Measurements from ENCODE around the gene UBA5.

The UBA5 gene

GRCh38 chr3:132615881-132616280 lies 44.2 kb upstream of the UBA5 start:
- no peaks in the 10 kb centered on the region for H3K4me1 ChIP-seq (ENCODE audit: control insufficient read depth, insufficient read depth, low read length)
- CTCF ChIA-PET: no interaction called here
- H3K9me3 ChIP-seq (ENCODE audit: control insufficient read depth, insufficient read depth, low read depth, low read length): no peaks in the 10 kb centered on the region
- H3K36me3 ChIP-seq (ENCODE audit: control insufficient read depth in 2 of 2, insufficient read depth in 1 of 2, low read length in 2 of 2): peaks cover 0 to 23% of the 10 kb centered on the region in 2 experiments; a peak in 1 of 3 replicates
- H3K27ac ChIP-seq (ENCODE audit: extremely low read depth, low read depth, low read length): no peak overlapping the region
- no peak overlapping the region for H3K4me3 ChIP-seq (ENCODE audit: low read depth, low read length)
- POLR2A ChIA-PET: no interaction called here
- TF ChIP-seq ZNF623 (tag by site-specific recombination; IDR thresholded peaks at IDR 0.05) (no peak), ZNF701 (tag by site-specific recombination; IDR thresholded peaks at IDR 0.05) (no peak), ZNF433 (tag by site-specific recombination; IDR thresholded peaks at IDR 0.05; ENCODE audit: low read depth) (no peak), ZNF202 (tag by site-specific recombination; IDR thresholded peaks at IDR 0.05; ENCODE audit: borderline replicate concordance) (no peak), ZNF830 (tag by site-specific recombination; IDR thresholded peaks at IDR 0.05; ENCODE audit: low read depth) (no peak), TCF7L2 (IDR thresholded peaks at IDR 0.05; ENCODE audit: borderline replicate concordance, low read depth, low read length) (no peak), ZNF146 (tag by site-specific recombination; IDR thresholded peaks at IDR 0.05) (no peak), KLF16 (tag by site-specific recombination; IDR thresholded peaks at IDR 0.05) (no peak), ZNF544 (tag by site-specific recombination; IDR thresholded peaks at IDR 0.05) (no peak), ZBTB48 (tag by site-specific recombination; IDR thresholded peaks at IDR 0.05) (no peak), ZNF624 (tag by site-specific recombination; IDR thresholded peaks at IDR 0.05) (no peak), SALL2 (tag by site-specific recombination; IDR thresholded peaks at IDR 0.05; ENCODE audit: borderline replicate concordance) (no peak)
- TF ChIP-seq, protein P1, sequence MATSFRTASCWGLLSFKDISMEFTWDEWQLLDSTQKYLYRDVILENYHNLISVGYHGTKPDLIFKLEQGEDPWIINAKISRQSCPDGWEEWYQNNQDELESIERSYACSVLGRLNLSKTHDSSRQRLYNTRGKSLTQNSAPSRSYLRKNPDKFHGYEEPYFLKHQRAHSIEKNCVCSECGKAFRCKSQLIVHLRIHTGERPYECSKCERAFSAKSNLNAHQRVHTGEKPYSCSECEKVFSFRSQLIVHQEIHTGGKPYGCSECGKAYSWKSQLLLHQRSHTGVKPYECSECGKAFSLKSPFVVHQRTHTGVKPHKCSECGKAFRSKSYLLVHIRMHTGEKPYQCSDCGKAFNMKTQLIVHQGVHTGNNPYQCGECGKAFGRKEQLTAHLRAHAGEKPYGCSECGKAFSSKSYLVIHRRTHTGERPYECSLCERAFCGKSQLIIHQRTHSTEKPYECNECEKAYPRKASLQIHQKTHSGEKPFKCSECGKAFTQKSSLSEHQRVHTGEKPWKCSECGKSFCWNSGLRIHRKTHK (tag by site-specific recombination; IDR thresholded peaks at IDR 0.05): no peak
- TF ChIP-seq, protein P2, sequence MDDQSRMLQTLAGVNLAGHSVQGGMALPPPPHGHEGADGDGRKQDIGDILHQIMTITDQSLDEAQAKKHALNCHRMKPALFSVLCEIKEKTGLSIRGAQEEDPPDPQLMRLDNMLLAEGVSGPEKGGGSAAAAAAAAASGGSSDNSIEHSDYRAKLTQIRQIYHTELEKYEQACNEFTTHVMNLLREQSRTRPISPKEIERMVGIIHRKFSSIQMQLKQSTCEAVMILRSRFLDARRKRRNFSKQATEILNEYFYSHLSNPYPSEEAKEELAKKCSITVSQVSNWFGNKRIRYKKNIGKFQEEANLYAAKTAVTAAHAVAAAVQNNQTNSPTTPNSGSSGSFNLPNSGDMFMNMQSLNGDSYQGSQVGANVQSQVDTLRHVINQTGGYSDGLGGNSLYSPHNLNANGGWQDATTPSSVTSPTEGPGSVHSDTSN (CRISPR knock-in tag; IDR thresholded peaks at IDR 0.05): no peak
- TF ChIP-seq, protein P3, sequence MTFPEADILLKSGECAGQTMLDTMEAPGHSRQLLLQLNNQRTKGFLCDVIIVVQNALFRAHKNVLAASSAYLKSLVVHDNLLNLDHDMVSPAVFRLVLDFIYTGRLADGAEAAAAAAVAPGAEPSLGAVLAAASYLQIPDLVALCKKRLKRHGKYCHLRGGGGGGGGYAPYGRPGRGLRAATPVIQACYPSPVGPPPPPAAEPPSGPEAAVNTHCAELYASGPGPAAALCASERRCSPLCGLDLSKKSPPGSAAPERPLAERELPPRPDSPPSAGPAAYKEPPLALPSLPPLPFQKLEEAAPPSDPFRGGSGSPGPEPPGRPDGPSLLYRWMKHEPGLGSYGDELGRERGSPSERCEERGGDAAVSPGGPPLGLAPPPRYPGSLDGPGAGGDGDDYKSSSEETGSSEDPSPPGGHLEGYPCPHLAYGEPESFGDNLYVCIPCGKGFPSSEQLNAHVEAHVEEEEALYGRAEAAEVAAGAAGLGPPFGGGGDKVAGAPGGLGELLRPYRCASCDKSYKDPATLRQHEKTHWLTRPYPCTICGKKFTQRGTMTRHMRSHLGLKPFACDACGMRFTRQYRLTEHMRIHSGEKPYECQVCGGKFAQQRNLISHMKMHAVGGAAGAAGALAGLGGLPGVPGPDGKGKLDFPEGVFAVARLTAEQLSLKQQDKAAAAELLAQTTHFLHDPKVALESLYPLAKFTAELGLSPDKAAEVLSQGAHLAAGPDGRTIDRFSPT (tag by site-specific recombination; IDR thresholded peaks at IDR 0.05): no peak

- TF ChIP-seq, protein P4, sequence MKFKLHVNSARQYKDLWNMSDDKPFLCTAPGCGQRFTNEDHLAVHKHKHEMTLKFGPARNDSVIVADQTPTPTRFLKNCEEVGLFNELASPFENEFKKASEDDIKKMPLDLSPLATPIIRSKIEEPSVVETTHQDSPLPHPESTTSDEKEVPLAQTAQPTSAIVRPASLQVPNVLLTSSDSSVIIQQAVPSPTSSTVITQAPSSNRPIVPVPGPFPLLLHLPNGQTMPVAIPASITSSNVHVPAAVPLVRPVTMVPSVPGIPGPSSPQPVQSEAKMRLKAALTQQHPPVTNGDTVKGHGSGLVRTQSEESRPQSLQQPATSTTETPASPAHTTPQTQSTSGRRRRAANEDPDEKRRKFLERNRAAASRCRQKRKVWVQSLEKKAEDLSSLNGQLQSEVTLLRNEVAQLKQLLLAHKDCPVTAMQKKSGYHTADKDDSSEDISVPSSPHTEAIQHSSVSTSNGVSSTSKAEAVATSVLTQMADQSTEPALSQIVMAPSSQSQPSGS (tag by site-specific recombination; IDR thresholded peaks at IDR 0.05; ENCODE audit: low read depth): no peak
- TF ChIP-seq ZNF426 (tag by site-specific recombination; IDR thresholded peaks at IDR 0.05) (no peak), FEZF1 (tag by site-specific recombination; IDR thresholded peaks at IDR 0.05) (no peak), ZNF529 (tag by site-specific recombination; IDR thresholded peaks at IDR 0.05; ENCODE audit: insufficient replicate concordance) (no peak), ZNF350 (tag by site-specific recombination; IDR thresholded peaks at IDR 0.05) (no peak), ZSCAN23 (tag by site-specific recombination; IDR thresholded peaks at IDR 0.05) (no peak)
- TF ChIP-seq, protein P1 (tag by site-specific recombination; IDR thresholded peaks at IDR 0.05): no peak
- no peak overlapping the region for H3K4me3 ChIP-seq (ENCODE audit: low read depth, low read length)
- H3K4me1 ChIP-seq (ENCODE audit: control insufficient read depth, insufficient read depth, low read length): no peaks in the 10 kb centered on the region
- POLR2A ChIA-PET: no interaction called here
- H3K36me3 ChIP-seq (ENCODE audit: control insufficient read depth in 2 of 2, insufficient read depth in 1 of 2, low read length in 2 of 2): peaks cover 0 to 26% of the 10 kb centered on the region in 2 experiments; a peak in 1 of 3 replicates
- CTCF ChIA-PET: no interaction called here
- no peak overlapping the region for H3K27ac ChIP-seq (ENCODE audit: extremely low read depth, low read depth, low read length)
- H3K9me3 ChIP-seq (ENCODE audit: control insufficient read depth, insufficient read depth, low read depth, low read length): no peaks in the 10 kb centered on the region
These were observed 43.3 kb upstream of the UBA5 start for GRCh38 chr3:132616780-132617179.

Data from HEK293 (cell line).